IPS-18c (cell line): ENCODE results near the gene CBFB.
"Not testable (repeated sequence)": the region's sequence is repeated elsewhere in the genome, so short reads cannot be mapped to it uniquely, and the experiment has no call there.

Source experiments
- H3K4me3 ChIP-seq: 2 replicates; pipeline ENCODE4 v1.7.0; 2013; ENCODE audit warnings: low read depth, mild to moderate bottlenecking, low read length, moderate library complexity; ENCODE audit not compliant: insufficient read depth
- H3K9me3 ChIP-seq: one replicate; pipeline ENCODE4 v1.6.1; 2013; ENCODE audit warnings: mild to moderate bottlenecking, low read length, moderate library complexity; ENCODE audit not compliant: control insufficient read depth, insufficient read depth

CBFB gene

GRCh38 chr16:67104845-67105244 is 75.9 kb downstream of the CBFB start:
- H3K4me3 ChIP-seq: no peak overlapping the region
- H3K9me3 ChIP-seq: no peaks in the 10 kb centered on the region

- H3K9me3 ChIP-seq: no peaks in the 10 kb centered on the region
- H3K4me3 ChIP-seq: no peak overlapping the region
Observed at GRCh38 chr16:67105246-67105645, 76.3 kb downstream of the CBFB start.

GRCh38 chr16:67105881-67106280 is 76.9 kb downstream of the CBFB start:
- Histone ChIP-seq H3K9me3 (no peaks in the 10 kb centered on the region), H3K4me3 (no peak overlapping the region)

- no peak overlapping the region for H3K4me3 ChIP-seq
Observed at GRCh38 chr16:67108489-67108888, 79.5 kb downstream of the CBFB start.

GRCh38 chr16:67108931-67109406 is 80.0 kb downstream of the CBFB start:
- H3K4me3 ChIP-seq: peak overlapping the region; percentile 88

More at GRCh38 chr16:67108489-67108888, 79.5 kb downstream of the CBFB start:
- no peaks in the 10 kb centered on the region for H3K9me3 ChIP-seq

GRCh38 chr16:67109407-67110135 is 80.6 kb downstream of the CBFB start, which contains the start of gene PHAF1:
PHAF1 (plus strand) TSS chr16:67109941; CDS start chr16:67110176, 235 bp downstream.
- peak within 1 kb of the TSS; percentile 88 for H3K4me3 ChIP-seq

More at GRCh38 chr16:67108931-67109406, 80.0 kb downstream of the CBFB start:
- H3K9me3 ChIP-seq: no peaks in the 10 kb centered on the region

GRCh38 chr16:67111951-67112444 is 83.0 kb downstream of the CBFB start:
- Histone ChIP-seq H3K9me3 (no peaks in the 10 kb centered on the region), H3K4me3 (no peak overlapping the region)

More at GRCh38 chr16:67109407-67110135, 80.6 kb downstream of the CBFB start, which contains the start of gene PHAF1:
- no peaks in the 10 kb centered on the region for H3K9me3 ChIP-seq

- Histone ChIP-seq H3K4me3 (no peak overlapping the region), H3K9me3 (no peaks in the 10 kb centered on the region)
Observed at GRCh38 chr16:67112591-67113399, 83.8 kb downstream of the CBFB start.

GRCh38 chr16:67114793-67115192 is 85.8 kb downstream of the CBFB start:
- Histone ChIP-seq H3K4me3 (no peak overlapping the region), H3K9me3 (no peaks in the 10 kb centered on the region)

GRCh38 chr16:67115639-67116038 is 86.7 kb downstream of the CBFB start:
- Histone ChIP-seq H3K9me3 (no peaks in the 10 kb centered on the region), H3K4me3 (no peak overlapping the region)

- no peak overlapping the region for H3K4me3 ChIP-seq
- no peaks in the 10 kb centered on the region for H3K9me3 ChIP-seq
Observed at GRCh38 chr16:67116388-67117311, 87.7 kb downstream of the CBFB start.

- Histone ChIP-seq H3K4me3 (no peak overlapping the region), H3K9me3 (no peaks in the 10 kb centered on the region)
Observed at GRCh38 chr16:67117716-67118115, 88.8 kb downstream of the CBFB start.

GRCh38 chr16:67120025-67120424 is 91.1 kb downstream of the CBFB start:
- no peaks in the 10 kb centered on the region for H3K9me3 ChIP-seq
- no peak overlapping the region for H3K4me3 ChIP-seq

- not testable (repeated sequence) for H3K4me3 ChIP-seq, H3K9me3 ChIP-seq
Observed at GRCh38 chr16:67122799-67123198, 93.8 kb downstream of the CBFB start.

- no peak overlapping the region for H3K4me3 ChIP-seq
- no peaks in the 10 kb centered on the region for H3K9me3 ChIP-seq
Observed at GRCh38 chr16:67128417-67128816, 99.5 kb downstream of the CBFB start.

- Histone ChIP-seq H3K4me3 (no peak overlapping the region), H3K9me3 (no peaks in the 10 kb centered on the region)
Observed at GRCh38 chr16:67128887-67129286, 99.9 kb downstream of the CBFB start.

- no peak overlapping the region for H3K4me3 ChIP-seq
- no peaks in the 10 kb centered on the region for H3K9me3 ChIP-seq
Observed at GRCh38 chr16:67129422-67129821, 100.5 kb downstream of the CBFB start.
